Fibroblast of the aortic adventitia (primary cell): Measurements from ENCODE around the gene CFAP157. TPM values are rescaled to one million over a fixed set of nuclear protein-coding genes. Genes with fewer than 3 reads are reported as not detected.

Source experiments
- DNase-seq: peaks from one replicate; pipeline ENCODE4 v3.0.0-alpha.2; 2010; ENCODE audit warnings: low read depth
- H3K4me3 ChIP-seq: 2 replicates; pipeline ENCODE4 v1.5.1; 2011; ENCODE audit warnings: low read depth, mild to moderate bottlenecking, control low read depth, low read length, moderate library complexity
- CTCF ChIP-seq: IDR thresholded peaks from 2 replicates; pipeline ENCODE4 v1.5.1; 2011; ENCODE audit warnings: mild to moderate bottlenecking, low read length, control low read depth, inconsistent platforms; ENCODE audit not compliant: insufficient read depth
- total RNA-seq: library from RNA; depleted of rRNA; stranded (reverse); fragments of >200 nt; gene quantifications from 2 replicates; pipeline ENCODE4 v1.2.3, GENCODE V29; 2012; ENCODE audit warnings: low replicate concordance

Gene CFAP157
- total RNA-seq, 1 donor, result 0.09 TPM

GRCh38 chr9:127698985-127699670 lies 7.7 kb upstream of the CFAP157 start:
- H3K4me3 ChIP-seq, result peak overlapping the region; percentile 48
- DNase-seq, result peak; percentile 98
- peak; percentile 30 for TF ChIP-seq CTCF

- no peak for DNase-seq
- no peak overlapping the region for H3K4me3 ChIP-seq
- TF ChIP-seq CTCF, result no peak
Observed at GRCh38 chr9:127700140-127700539, 6.6 kb upstream of the CFAP157 start.

GRCh38 chr9:127700594-127701255 lies 6.1 kb upstream of the CFAP157 start:
- no peak for TF ChIP-seq CTCF
- no peak for DNase-seq
- no peak overlapping the region for H3K4me3 ChIP-seq

GRCh38 chr9:127703289-127703946 lies 3.4 kb upstream of the CFAP157 start:
- TF ChIP-seq CTCF, result no peak
- H3K4me3 ChIP-seq, result no peak overlapping the region
- no peak for DNase-seq

GRCh38 chr9:127705577-127706379 lies 1.0 kb upstream of the CFAP157 start:
- no peak for TF ChIP-seq CTCF
- DNase-seq, result no peak
- H3K4me3 ChIP-seq, result no peak overlapping the region

GRCh38 chr9:127707766-127708165 lies 978 bp downstream of the CFAP157 start:
- H3K4me3 ChIP-seq, result no peak overlapping the region
- DNase-seq, result no peak
- no peak for TF ChIP-seq CTCF
